Progenitor cell of endocrine pancreas (in vitro differentiated cells): ENCODE data around the gene PGM5. TPM values are rescaled to one million over a fixed set of nuclear protein-coding genes. Genes with fewer than 3 reads are reported as not detected.
"Not testable (repeated sequence)": the region's sequence is repeated elsewhere in the genome, so short reads cannot be mapped to it uniquely, and the experiment has no call there.

Experiments used
- DNase-seq: peaks from one replicate; pipeline ENCODE4 v3.0.0; 2021; ENCODE audit warnings: low spot score; ENCODE audit not compliant: unreplicated experiment
- H3K27ac Mint-ChIP-seq: 2 replicates; pipeline ENCODE4 v1.8.0; 2021; ENCODE audit warnings: mild to moderate bottlenecking, moderate library complexity, mixed read lengths
- H3K27me3 Mint-ChIP-seq: 2 replicates; pipeline ENCODE4 v1.8.0; 2021; ENCODE audit warnings: mixed read lengths
- H3K36me3 Mint-ChIP-seq: 2 replicates; pipeline ENCODE4 v1.8.0; 2022; ENCODE audit warnings: mixed read lengths; ENCODE audit not compliant: insufficient read depth
- H3K4me1 Mint-ChIP-seq: 2 replicates; pipeline ENCODE4 v1.8.0; 2021; ENCODE audit warnings: low read depth, mixed read lengths
- H3K4me3 Mint-ChIP-seq: 2 replicates; pipeline ENCODE4 v1.8.0; 2021; ENCODE audit warnings: low read depth, mild to moderate bottlenecking, moderate library complexity, mixed read lengths
- H3K9me3 Mint-ChIP-seq: 2 replicates; pipeline ENCODE4 v1.8.0; 2021; ENCODE audit warnings: low read depth, mixed read lengths
- CTCF ChIP-seq: fragments of 200-600 bp; sonication (generic); IDR thresholded peaks from one replicate; pipeline ENCODE4 v1.5.0; 2021; ENCODE audit warnings: antibody characterized with exemption, mild to moderate bottlenecking; ENCODE audit not compliant: unreplicated experiment
- total RNA-seq: library from RNA; stranded (reverse); gene quantifications from 2 replicates; pipeline ENCODE4 v1.2.1, GENCODE V29; 2021

PGM5 gene
- total RNA-seq, 1 donor from 2014 or later: 3.9 TPM

GRCh38 chr9:68396411-68397094, 40.1 kb downstream of the PGM5 start:
- DNase-seq, H3K36me3 Mint-ChIP-seq, H3K4me1 Mint-ChIP-seq, H3K27ac Mint-ChIP-seq, H3K9me3 Mint-ChIP-seq, H3K4me3 Mint-ChIP-seq: not testable (repeated sequence)
- peaks cover 15% of the 10 kb centered on the region for H3K27me3 Mint-ChIP-seq

GRCh38 chr9:68397095-68397423, 40.6 kb downstream of the PGM5 start:
- H3K9me3 Mint-ChIP-seq, H3K36me3 Mint-ChIP-seq, DNase-seq, H3K4me3 Mint-ChIP-seq, H3K27ac Mint-ChIP-seq, H3K4me1 Mint-ChIP-seq: not testable (repeated sequence)
- H3K27me3 Mint-ChIP-seq: peaks cover 15% of the 10 kb centered on the region

DNA sequence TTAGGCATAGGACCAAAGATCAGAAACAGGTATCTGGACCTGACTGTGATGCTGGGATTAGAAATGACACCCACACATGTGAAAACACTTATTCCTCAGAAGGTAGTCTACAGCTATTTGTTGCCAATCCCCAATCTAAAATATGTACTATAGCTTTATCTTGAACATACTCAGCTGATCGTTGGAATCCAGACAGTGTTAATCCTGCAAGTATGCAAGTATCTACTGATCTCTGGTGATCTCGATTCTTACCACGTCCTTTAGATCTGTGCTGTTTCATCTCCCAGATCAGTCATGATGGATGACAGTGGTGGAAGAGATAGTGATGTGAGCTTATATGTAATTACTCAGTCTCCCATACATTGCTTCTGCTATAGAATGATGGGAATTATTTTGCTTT, 41.4 kb downstream of the PGM5 start:
- H3K27ac Mint-ChIP-seq, H3K4me1 Mint-ChIP-seq, H3K4me3 Mint-ChIP-seq, DNase-seq, H3K9me3 Mint-ChIP-seq, H3K36me3 Mint-ChIP-seq: not testable (repeated sequence)
- H3K27me3 Mint-ChIP-seq: peaks cover 15% of the 10 kb centered on the region

- not testable (repeated sequence) for H3K4me1 Mint-ChIP-seq, H3K36me3 Mint-ChIP-seq, H3K27ac Mint-ChIP-seq, H3K9me3 Mint-ChIP-seq, DNase-seq, H3K4me3 Mint-ChIP-seq
- peaks cover 15% of the 10 kb centered on the region for H3K27me3 Mint-ChIP-seq
Measured at GRCh38 chr9:68398324-68398723, 41.9 kb downstream of the PGM5 start.

DNA sequence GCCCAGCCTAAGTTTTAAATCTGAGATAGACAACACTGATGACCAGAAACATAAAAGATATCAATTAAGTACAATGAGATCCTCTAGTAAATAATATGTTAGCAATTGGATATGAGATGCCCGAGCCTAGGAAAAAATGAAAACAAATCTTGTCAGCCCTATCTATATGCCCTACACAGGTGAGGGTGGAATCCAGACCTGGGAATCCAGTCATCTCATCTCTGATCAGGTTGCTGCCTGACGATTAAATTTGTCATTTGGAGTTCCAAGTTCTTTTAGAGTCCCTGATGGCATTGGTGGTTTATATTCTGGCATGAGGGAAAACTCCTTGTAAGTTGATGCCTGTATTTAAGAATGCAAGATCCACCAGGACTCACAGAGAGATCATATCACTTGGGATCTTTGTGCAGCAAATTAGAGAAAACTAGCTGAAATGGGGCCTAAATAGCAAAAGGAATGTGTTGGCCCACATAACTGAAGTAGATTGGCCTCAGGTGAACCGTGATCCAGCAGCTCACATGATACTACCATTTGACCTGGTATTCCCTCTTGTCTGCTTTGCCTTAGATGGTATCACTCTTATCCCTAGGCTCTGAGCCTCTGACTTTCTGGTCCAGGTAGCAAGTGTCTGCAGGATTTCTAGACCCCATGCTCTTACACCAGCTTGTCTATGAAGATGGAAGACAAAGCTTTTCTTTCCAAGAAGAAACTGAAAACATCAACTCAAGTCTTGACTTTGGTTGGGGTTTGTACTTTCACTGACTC, 48.2 kb downstream of the PGM5 start:
- H3K9me3 Mint-ChIP-seq, DNase-seq, H3K27ac Mint-ChIP-seq, H3K4me1 Mint-ChIP-seq, H3K4me3 Mint-ChIP-seq, H3K27me3 Mint-ChIP-seq, H3K36me3 Mint-ChIP-seq: not testable (repeated sequence)

DNA sequence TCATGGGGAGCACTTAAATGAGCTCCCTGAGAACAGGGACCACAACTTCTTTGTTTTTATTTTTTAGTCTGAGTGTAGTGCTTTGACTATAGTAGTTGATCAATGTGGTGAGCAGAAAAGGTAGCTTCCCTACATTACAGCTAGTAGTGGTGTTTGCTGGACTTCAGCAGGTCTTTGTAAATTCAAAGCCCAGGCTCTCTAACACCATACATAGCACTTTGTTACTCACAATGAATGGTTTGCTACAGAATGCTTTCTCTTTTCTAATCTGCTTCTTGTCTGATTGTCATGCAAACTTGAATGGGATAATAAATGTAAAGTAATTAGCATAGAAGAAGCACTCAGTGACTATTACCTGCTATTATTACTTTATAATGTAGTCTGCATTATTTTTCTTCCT, 55.5 kb downstream of the PGM5 start:
- not testable (repeated sequence) for H3K27ac Mint-ChIP-seq, DNase-seq, H3K4me1 Mint-ChIP-seq, H3K36me3 Mint-ChIP-seq, H3K27me3 Mint-ChIP-seq, H3K9me3 Mint-ChIP-seq, H3K4me3 Mint-ChIP-seq

DNA sequence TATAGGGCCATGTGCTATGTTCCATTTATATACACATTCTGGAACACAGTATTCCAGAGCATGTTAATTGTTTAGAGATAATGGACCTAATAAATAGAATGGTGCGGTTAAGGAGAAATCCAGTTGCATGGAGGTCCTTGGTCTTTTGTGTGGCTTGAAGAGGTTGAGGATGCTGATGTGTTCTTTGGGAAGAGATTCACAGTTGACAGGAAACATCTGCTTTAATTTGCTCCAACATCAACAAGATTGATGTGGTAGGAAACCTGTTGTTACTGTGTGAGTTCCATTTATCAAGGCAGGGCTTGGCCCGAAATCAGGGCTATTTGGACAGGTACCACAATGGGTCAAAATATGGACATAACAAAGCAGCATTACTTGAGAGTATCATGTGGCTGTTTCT, 56.3 kb downstream of the PGM5 start:
- H3K27me3 Mint-ChIP-seq, H3K36me3 Mint-ChIP-seq, H3K9me3 Mint-ChIP-seq, DNase-seq, H3K4me3 Mint-ChIP-seq, H3K27ac Mint-ChIP-seq, H3K4me1 Mint-ChIP-seq: not testable (repeated sequence)

- DNase-seq, H3K27ac Mint-ChIP-seq, H3K4me1 Mint-ChIP-seq, H3K36me3 Mint-ChIP-seq, H3K9me3 Mint-ChIP-seq, H3K4me3 Mint-ChIP-seq: not testable (repeated sequence)
- H3K27me3 Mint-ChIP-seq: peaks cover 26% of the 10 kb centered on the region
Measured at GRCh38 chr9:68415065-68415464, 58.7 kb downstream of the PGM5 start.

DNA sequence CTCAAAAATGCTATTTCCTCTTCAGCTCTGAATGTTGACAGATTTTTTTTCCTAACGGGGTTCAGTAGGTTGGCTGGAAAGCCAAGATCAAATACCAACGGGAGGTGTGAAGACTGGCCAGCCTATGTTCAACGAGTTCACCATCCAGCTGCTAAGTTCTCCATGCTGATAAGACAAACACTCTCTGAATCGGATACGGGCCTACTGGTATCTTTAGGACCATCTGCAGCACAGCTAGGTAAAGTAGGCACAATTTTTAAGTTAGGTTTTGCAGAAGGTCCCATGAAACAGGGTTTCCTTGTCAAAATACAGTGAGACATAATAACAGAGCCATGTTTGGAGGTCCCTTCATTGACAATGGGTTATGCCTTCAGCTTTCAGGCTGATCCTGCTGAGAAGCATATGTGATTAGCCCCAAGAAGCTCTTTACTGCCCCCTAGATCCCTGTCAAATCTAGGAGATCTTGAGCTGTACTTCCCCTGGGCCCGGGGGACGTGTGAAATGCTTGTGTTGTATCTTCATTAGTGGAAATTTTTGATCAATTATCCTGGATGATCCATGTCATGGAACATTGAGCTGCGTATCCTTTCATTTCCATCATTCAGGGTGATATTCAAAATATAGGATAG, 60.6 kb downstream of the PGM5 start:
- no peak overlapping the region for H3K27ac Mint-ChIP-seq
- H3K4me3 Mint-ChIP-seq: no peak overlapping the region
- H3K27me3 Mint-ChIP-seq: peaks cover 34% of the 10 kb centered on the region
- no peak for TF ChIP-seq CTCF
- H3K4me1 Mint-ChIP-seq: peaks cover 1% of the 10 kb centered on the region
- DNase-seq: no peak
- H3K36me3 Mint-ChIP-seq: no peaks in the 10 kb centered on the region
- no peaks in the 10 kb centered on the region for H3K9me3 Mint-ChIP-seq
